Gastroesophageal sphincter (tissue), 3 donors: ENCODE results near the gene TAF9B.

ENCODE experiments used
- EP300 ChIP-seq: sonication (generic); formaldehyde crosslinking; IDR thresholded peaks from one replicate; pipeline ENCODE4 v1.6.1; 2017; ENCODE audit warnings: antibody characterized with exemption, mild to moderate bottlenecking
- TF ChIP-seq, protein P1 (sequence below), 4 experiments: fragments of 200-600 bp in 2 of 4; fragments of 450-650 bp in 2 of 4; sonication (generic) in 1 of 4; IDR thresholded peaks; one replicate each; pipeline ENCODE4 v1.5.1; 2017 to 2019; ENCODE audit warnings: antibody characterized with exemption in 4 of 4, mild to moderate bottlenecking in 2 of 4, moderate library complexity in 2 of 4

DNA sequence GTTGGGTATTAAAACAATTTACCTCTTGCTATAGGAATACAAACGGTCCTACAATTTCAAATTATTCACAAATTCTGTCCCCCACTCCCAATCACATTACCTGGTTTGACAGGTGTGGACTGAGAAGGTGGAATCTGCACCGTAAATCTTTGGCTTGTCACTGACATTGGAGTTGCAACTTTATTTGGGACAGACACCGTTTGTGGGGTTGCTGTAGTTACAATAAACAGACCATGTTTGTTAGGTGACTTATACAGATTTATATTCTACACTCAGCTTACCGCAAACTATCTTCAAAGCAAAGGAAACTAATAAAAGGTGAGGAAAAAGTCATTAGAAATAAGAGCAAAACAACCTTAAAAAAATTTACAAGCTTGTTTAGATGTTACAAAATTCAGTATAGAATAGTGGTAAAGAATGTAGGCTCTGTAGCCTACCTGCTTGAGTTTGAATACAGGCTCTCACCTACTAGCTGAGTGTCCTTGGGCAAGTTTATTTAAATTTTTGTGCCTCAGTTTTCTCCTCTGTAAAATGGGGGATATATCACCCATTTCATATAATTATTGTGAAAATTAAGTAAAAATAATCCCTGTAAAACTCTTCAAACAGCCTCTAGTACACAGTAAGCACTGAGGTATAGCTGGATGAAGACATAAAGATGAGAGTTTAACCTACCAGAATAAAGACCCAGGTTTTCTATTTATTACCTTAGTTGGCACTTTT is 6.1 kb downstream of the TAF9B start:
- TF ChIP-seq, protein P1, sequence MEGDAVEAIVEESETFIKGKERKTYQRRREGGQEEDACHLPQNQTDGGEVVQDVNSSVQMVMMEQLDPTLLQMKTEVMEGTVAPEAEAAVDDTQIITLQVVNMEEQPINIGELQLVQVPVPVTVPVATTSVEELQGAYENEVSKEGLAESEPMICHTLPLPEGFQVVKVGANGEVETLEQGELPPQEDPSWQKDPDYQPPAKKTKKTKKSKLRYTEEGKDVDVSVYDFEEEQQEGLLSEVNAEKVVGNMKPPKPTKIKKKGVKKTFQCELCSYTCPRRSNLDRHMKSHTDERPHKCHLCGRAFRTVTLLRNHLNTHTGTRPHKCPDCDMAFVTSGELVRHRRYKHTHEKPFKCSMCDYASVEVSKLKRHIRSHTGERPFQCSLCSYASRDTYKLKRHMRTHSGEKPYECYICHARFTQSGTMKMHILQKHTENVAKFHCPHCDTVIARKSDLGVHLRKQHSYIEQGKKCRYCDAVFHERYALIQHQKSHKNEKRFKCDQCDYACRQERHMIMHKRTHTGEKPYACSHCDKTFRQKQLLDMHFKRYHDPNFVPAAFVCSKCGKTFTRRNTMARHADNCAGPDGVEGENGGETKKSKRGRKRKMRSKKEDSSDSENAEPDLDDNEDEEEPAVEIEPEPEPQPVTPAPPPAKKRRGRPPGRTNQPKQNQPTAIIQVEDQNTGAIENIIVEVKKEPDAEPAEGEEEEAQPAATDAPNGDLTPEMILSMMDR (IDR thresholded peaks at IDR 0.05) = no peak
- TF ChIP-seq EP300 = no peak
